T-helper 2 cell (primary cell): Measurements from ENCODE around the gene ASCL2.
A peak's percentile ranks its signal among the peaks of the same experiment; 100 is the strongest.

Experiments used
- DNase-seq, 5 experiments: peaks; one replicate each; pipeline versions ENCODE4 v3.0.0 to v3.0.0-alpha.2; 2012 to 2022

Gene ASCL2

GRCh38 chr11:2308713-2309112 is 38.3 kb upstream of the ASCL2 start:
- no peak for DNase-seq

- no peak for DNase-seq
Observed at GRCh38 chr11:2307501-2308331, 37.3 kb upstream of the ASCL2 start.

- no peak for DNase-seq
Observed at GRCh38 chr11:2306877-2307500, 36.6 kb upstream of the ASCL2 start.

GRCh38 chr11:2306452-2306823 is 36.0 kb upstream of the ASCL2 start:
- DNase-seq: no peak

GRCh38 chr11:2305788-2306451 is 35.5 kb upstream of the ASCL2 start:
- DNase-seq: peak in 2 of 5 experiments; percentile 9 to 23

- DNase-seq: peak; percentile 63 to 74 (median 70)
Observed at GRCh38 chr11:2305140-2305778, 34.9 kb upstream of the ASCL2 start.

- DNase-seq: no peak
Observed at GRCh38 chr11:2304506-2305139, 34.2 kb upstream of the ASCL2 start.

GRCh38 chr11:2303627-2304505 is 33.5 kb upstream of the ASCL2 start:
- no peak for DNase-seq

GRCh38 chr11:2302896-2303626 is 32.7 kb upstream of the ASCL2 start:
- peak in 1 of 5 experiments; percentile 9 for DNase-seq

- peak in 1 of 5 experiments; percentile 21 for DNase-seq
Observed at GRCh38 chr11:2302306-2302895, 32.0 kb upstream of the ASCL2 start.

- peak in 3 of 5 experiments; percentile 47 to 84 (median 72) for DNase-seq
Observed at GRCh38 chr11:2301631-2302305, 31.4 kb upstream of the ASCL2 start, which contains the start of the genes C11orf21 and TSPAN32. TSS of gene C11orf21 (minus strand) at chr11:2301918. CDS start at chr11:2301808, 110 bp downstream. TSS of gene TSPAN32 (plus strand) at chr11:2302013. CDS start at chr11:2302150, 137 bp downstream.

GRCh38 chr11:2300936-2301630 is 30.7 kb upstream of the ASCL2 start:
- DNase-seq: peak in 1 of 5 experiments; percentile 10

- peak in 1 of 5 experiments; percentile 31 for DNase-seq
Observed at GRCh38 chr11:2300290-2300935, 30.0 kb upstream of the ASCL2 start.

GRCh38 chr11:2299773-2300172 is 29.4 kb upstream of the ASCL2 start:
- no peak for DNase-seq

- peak in 1 of 5 experiments; percentile 24 for DNase-seq
Observed at GRCh38 chr11:2298795-2299761, 28.7 kb upstream of the ASCL2 start.

GRCh38 chr11:2298131-2298794 is 27.9 kb upstream of the ASCL2 start:
- no peak for DNase-seq
